ENCODE data around the gene SNX13.

Gene SNX13

DNA sequence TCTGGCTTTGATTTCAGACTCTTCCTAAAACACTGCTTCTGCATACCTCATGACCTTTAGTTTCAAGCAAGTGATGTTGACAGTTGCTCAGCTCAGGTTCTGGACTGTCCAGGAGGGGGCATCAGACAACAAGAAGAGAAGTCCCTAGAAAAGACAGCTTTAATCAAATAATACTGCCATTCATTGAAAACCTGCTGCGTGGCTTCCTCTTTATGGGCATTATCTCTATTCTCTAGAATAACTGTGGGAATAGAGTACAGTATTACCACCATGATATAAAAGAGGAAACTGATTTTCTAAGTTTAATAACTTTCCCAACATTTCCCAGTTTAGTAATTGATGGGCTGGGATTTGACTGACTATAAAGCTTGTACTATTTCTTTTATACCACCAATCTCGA is 170.4 kb downstream of the SNX13 start:
- Histone ChIP-seq H2AFZ (ENCODE audit: low read length, unreplicated experiment) (no peak overlapping the region), H3K4me1 (ENCODE audit: control insufficient read depth, insufficient read depth, low read length, unreplicated experiment) (peaks cover 23% of the 10 kb centered on the region), H3K79me2 (ENCODE audit: control insufficient read depth, insufficient read depth, low read length, unreplicated experiment) (no peaks in the 10 kb centered on the region), H3K27me3 (ENCODE audit: insufficient read depth, low read length) (no peaks in the 10 kb centered on the region), H3K4me3 (ENCODE audit: low read depth, low read length) (no peak overlapping the region), H3K36me3 (ENCODE audit: insufficient read depth, low read length) (no peaks in the 10 kb centered on the region), H3K27ac (ENCODE audit: low read depth, low read length) (no peak overlapping the region)

DNA sequence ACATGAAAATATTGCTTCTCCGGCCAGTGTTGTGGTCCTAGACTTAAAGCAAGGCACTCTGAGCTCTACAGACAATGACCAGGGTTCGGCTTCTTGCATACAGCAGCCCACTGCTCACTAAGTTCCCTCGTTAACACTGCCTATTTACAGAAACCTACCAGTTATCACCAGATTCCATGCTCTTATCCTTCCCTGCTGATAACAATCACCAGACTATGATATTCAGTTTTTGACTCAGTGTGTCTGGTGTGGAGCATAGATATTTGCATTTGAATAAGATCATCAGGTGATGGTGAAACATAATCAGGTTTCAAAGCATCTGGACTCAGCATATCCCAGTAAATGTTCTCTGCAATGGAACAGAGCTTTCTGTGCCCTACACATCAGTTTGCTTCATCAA is 182.3 kb downstream of the SNX13 start:
- no peak overlapping the region for H3K4me3 ChIP-seq (ENCODE audit: low read depth, low read length)
- no peaks in the 10 kb centered on the region for H3K79me2 ChIP-seq (ENCODE audit: control insufficient read depth, insufficient read depth, low read length, unreplicated experiment)
- no peaks in the 10 kb centered on the region for H3K27me3 ChIP-seq (ENCODE audit: insufficient read depth, low read length)
- no peaks in the 10 kb centered on the region for H3K4me1 ChIP-seq (ENCODE audit: control insufficient read depth, insufficient read depth, low read length, unreplicated experiment)
- no peak overlapping the region for H2AFZ ChIP-seq (ENCODE audit: low read length, unreplicated experiment)
- H3K27ac ChIP-seq (ENCODE audit: low read depth, low read length): no peak overlapping the region
- no peaks in the 10 kb centered on the region for H3K36me3 ChIP-seq (ENCODE audit: insufficient read depth, low read length)

DNA sequence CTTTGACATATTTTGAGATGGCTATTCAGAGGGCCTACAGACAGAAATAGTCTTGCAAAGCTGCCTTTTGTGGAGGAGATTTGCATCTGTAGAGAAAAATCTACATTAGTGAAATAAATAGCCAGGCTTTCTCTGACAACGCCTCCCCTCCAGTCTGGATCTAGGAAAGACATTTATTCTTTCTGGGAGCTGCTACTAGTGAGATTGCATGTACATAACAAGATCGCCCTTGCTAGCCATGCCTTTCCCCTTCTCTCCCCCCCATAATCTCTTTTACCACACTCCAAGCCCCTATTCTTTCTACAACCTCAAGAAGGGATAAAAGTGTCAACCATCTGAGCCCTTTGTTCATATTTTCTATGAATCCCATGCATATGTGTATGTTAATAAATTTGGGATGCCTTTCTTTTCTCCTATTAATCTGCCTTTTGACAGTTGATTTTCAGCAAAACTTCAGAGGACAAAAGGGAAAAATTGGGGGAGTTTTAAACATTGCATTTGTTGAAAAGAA is 194.2 kb downstream of the SNX13 start:
- H3K4me1 ChIP-seq (ENCODE audit: control insufficient read depth, insufficient read depth, low read length, unreplicated experiment): no peaks in the 10 kb centered on the region
- no peaks in the 10 kb centered on the region for H3K27me3 ChIP-seq (ENCODE audit: insufficient read depth, low read length)
- no peak overlapping the region for H2AFZ ChIP-seq (ENCODE audit: low read length, unreplicated experiment)
- no peaks in the 10 kb centered on the region for H3K36me3 ChIP-seq (ENCODE audit: insufficient read depth, low read length)
- H3K4me3 ChIP-seq (ENCODE audit: low read depth, low read length): no peak overlapping the region
- H3K27ac ChIP-seq (ENCODE audit: low read depth, low read length): no peak overlapping the region
- H3K79me2 ChIP-seq (ENCODE audit: control insufficient read depth, insufficient read depth, low read length, unreplicated experiment): no peaks in the 10 kb centered on the region

DNA sequence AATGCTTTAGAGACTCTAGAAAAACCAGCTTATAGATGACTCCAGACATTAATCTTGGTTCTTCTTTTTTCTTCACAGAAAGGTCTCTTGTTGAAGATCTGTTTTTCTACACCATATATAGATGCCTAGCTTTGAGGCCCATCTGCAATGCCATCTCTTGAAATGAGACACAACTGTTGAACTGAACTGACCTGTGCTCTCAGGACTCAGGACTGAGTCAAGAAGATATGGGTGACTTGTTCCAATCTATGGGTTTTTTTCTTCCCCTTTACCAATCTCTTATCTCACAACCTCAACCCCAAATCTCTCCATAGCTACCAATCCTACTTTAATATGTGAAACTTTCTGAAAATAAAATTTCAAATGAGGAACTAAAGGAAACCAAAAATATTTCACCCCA is 194.7 kb downstream of the SNX13 start:
- no peak overlapping the region for H2AFZ ChIP-seq (ENCODE audit: low read length, unreplicated experiment)

GRCh38 chr7:17743316-17743715 is 197.0 kb downstream of the SNX13 start:
- no peak overlapping the region for H3K4me3 ChIP-seq (ENCODE audit: low read depth, low read length)
- H3K79me2 ChIP-seq (ENCODE audit: control insufficient read depth, insufficient read depth, low read length, unreplicated experiment): no peaks in the 10 kb centered on the region
- peaks cover 2% of the 10 kb centered on the region; the same call in 1 of the 2 replicates for H3K27me3 ChIP-seq (ENCODE audit: insufficient read depth, low read length)
- no peaks in the 10 kb centered on the region for H3K36me3 ChIP-seq (ENCODE audit: insufficient read depth, low read length)
- H3K4me1 ChIP-seq (ENCODE audit: control insufficient read depth, insufficient read depth, low read length, unreplicated experiment): no peaks in the 10 kb centered on the region
- no peak overlapping the region for H2AFZ ChIP-seq (ENCODE audit: low read length, unreplicated experiment)
- H3K27ac ChIP-seq (ENCODE audit: low read depth, low read length): no peak overlapping the region

More for the DNA sequence above, 194.7 kb downstream of the SNX13 start:
- Histone ChIP-seq H3K36me3 (ENCODE audit: insufficient read depth, low read length) (no peaks in the 10 kb centered on the region), H3K4me1 (ENCODE audit: control insufficient read depth, insufficient read depth, low read length, unreplicated experiment) (no peaks in the 10 kb centered on the region), H3K79me2 (ENCODE audit: control insufficient read depth, insufficient read depth, low read length, unreplicated experiment) (no peaks in the 10 kb centered on the region), H3K27me3 (ENCODE audit: insufficient read depth, low read length) (no peaks in the 10 kb centered on the region), H3K4me3 (ENCODE audit: low read depth, low read length) (no peak overlapping the region), H3K27ac (ENCODE audit: low read depth, low read length) (no peak overlapping the region)

- Histone ChIP-seq H3K4me3 (ENCODE audit: low read depth, low read length) (no peak overlapping the region), H3K36me3 (ENCODE audit: insufficient read depth, low read length) (no peaks in the 10 kb centered on the region), H3K27ac (ENCODE audit: low read depth, low read length) (no peak overlapping the region), H3K27me3 (ENCODE audit: insufficient read depth, low read length) (peaks cover 4% of the 10 kb centered on the region; the same call in 1 of the 2 replicates), H3K4me1 (ENCODE audit: control insufficient read depth, insufficient read depth, low read length, unreplicated experiment) (no peaks in the 10 kb centered on the region), H2AFZ (ENCODE audit: low read length, unreplicated experiment) (no peak overlapping the region), H3K79me2 (ENCODE audit: control insufficient read depth, insufficient read depth, low read length, unreplicated experiment) (no peaks in the 10 kb centered on the region)
These were observed 198.9 kb downstream of the SNX13 start for GRCh38 chr7:17741426-17741825.

All from ACC112 (cell line).